Measurements from ENCODE around the gene EGFR.

GRCh38 chr7:55181762-55182161, 162.9 kb downstream of the EGFR start:
- TF ChIP-seq, protein P1, sequence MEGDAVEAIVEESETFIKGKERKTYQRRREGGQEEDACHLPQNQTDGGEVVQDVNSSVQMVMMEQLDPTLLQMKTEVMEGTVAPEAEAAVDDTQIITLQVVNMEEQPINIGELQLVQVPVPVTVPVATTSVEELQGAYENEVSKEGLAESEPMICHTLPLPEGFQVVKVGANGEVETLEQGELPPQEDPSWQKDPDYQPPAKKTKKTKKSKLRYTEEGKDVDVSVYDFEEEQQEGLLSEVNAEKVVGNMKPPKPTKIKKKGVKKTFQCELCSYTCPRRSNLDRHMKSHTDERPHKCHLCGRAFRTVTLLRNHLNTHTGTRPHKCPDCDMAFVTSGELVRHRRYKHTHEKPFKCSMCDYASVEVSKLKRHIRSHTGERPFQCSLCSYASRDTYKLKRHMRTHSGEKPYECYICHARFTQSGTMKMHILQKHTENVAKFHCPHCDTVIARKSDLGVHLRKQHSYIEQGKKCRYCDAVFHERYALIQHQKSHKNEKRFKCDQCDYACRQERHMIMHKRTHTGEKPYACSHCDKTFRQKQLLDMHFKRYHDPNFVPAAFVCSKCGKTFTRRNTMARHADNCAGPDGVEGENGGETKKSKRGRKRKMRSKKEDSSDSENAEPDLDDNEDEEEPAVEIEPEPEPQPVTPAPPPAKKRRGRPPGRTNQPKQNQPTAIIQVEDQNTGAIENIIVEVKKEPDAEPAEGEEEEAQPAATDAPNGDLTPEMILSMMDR (conservative IDR thresholded peaks at IDR 0.05 in 1 of 2, IDR thresholded peaks at IDR 0.05 in 1 of 2; ENCODE audit: extremely low read depth in 1 of 2, insufficient read depth in 1 of 2, low read depth in 1 of 2, low read length in 2 of 2): no peak
- TF ChIP-seq EZH2 (IDR thresholded peaks at IDR 0.05; ENCODE audit: borderline replicate concordance, low read length): no peak

Measured in mammary epithelial cell (primary cell).